AG04449 (cell line): Measurements from ENCODE around the gene LTA.

Experiments
- CTCF ChIA-PET: fragments of 350-600 bp; formaldehyde crosslinking; extraction: SDS; loops from one replicate; lab custom pipeline; 2021; ENCODE audit warnings: antibody characterized with exemption; lab: Yijun Ruan, JAX
- POLR2A ChIA-PET: fragments of 400-600, 350-600 bp; formaldehyde crosslinking; extraction: SDS; loops from one replicate; lab custom pipeline; 2020; ENCODE audit warnings: antibody characterized with exemption, inconsistent platforms; lab: Yijun Ruan, JAX
- DNase-seq: peaks from one replicate; pipeline ENCODE4 v3.0.0-alpha.2; 2010; ENCODE audit warnings: low read depth, low spot score
- H3K4me3 ChIP-seq: 2 replicates; pipeline ENCODE4 v1.5.1; 2011; ENCODE audit warnings: low read depth, mild to moderate bottlenecking, control low read depth, low read length
- CTCF ChIP-seq: IDR thresholded peaks from one replicate; pipeline ENCODE4 v1.5.1; 2011; ENCODE audit warnings: mild to moderate bottlenecking, moderate library complexity, low read length, control low read depth, inconsistent platforms; ENCODE audit not compliant: insufficient read depth; ENCODE audit errors: missing control alignments

Gene LTA

DNA sequence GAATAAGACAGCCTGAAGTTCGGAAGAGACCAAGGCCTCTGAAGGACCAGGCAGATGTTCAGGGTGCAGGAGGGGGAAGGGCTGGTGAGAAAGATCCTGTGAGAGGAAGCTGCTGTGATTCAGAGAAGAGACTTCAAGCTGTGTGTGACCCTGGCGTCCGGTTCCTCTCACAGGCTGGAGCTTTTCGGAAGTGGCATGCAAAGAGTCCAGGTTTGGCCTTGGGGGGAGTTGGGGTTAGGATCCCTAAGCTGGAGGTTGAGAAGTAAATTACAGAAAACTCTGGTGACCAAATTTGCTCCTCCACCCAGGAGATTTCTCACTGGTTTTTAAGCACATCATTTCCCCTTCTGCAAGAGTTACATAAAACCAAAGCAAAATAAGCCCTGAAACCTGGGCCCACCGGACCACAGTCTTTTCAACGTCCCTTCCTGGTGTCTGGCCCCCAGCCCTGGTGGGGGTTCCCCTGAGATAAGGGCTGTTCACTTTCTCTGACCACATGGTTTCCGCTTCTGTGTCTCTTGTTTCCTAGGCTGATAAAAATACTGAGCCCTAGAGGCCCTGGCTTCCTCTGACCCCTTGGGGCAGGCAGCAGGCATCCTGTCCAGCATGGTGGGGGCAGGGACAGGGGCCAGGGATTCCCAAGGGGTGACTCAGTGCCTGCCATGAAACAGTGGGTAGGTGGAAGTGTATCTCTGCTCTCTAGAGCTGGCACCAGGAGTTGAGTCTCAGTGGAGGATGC lies 12.0 kb upstream of the LTA start:
- no peak for DNase-seq
- H3K4me3 ChIP-seq = no peak overlapping the region
- ChIA-PET CTCF (interaction anchor here (0.6 to 38.4 kb wide), 5 partner anchors 8 to 65 kb away, joined by 3 to 1569 read pairs (median 3); partner anchors contain the start of genes ATP6V1G2, LST1, LTB and NCR3), POLR2A (interaction anchor here (0.6 kb wide), 1 partner anchor 135 kb away, joined by 3 read pairs; no protein-coding TSS in a partner anchor)
- TF ChIP-seq CTCF = no peak

DNA sequence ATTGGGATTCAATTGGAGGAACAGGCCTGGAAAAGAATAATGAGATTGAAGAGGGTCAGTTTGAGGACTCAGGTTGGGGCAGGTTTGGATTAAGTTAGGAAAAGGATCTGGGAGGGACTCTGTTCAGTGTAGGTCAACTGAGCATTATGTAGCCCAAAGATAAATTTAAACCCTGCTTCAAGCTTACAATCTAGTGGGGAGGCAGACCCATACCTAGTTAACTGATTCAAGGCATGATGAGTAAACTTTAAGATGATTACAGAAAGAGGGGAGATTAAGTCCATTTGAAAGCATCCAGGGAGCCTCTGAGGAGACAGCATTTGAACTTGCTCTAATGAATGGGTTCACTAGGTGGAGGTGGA lies 11.4 kb upstream of the LTA start:
- TF ChIP-seq CTCF = no peak
- POLR2A ChIA-PET = no interaction called here
- CTCF ChIA-PET = interaction anchor here (0.6 to 38.4 kb wide), 4 partner anchors 9 to 46 kb away, joined by 3 to 1569 read pairs (median 3); partner anchors contain the start of genes ATP6V1G2, LST1, LTB and NCR3
- DNase-seq = no peak
- H3K4me3 ChIP-seq = no peak overlapping the region

DNA sequence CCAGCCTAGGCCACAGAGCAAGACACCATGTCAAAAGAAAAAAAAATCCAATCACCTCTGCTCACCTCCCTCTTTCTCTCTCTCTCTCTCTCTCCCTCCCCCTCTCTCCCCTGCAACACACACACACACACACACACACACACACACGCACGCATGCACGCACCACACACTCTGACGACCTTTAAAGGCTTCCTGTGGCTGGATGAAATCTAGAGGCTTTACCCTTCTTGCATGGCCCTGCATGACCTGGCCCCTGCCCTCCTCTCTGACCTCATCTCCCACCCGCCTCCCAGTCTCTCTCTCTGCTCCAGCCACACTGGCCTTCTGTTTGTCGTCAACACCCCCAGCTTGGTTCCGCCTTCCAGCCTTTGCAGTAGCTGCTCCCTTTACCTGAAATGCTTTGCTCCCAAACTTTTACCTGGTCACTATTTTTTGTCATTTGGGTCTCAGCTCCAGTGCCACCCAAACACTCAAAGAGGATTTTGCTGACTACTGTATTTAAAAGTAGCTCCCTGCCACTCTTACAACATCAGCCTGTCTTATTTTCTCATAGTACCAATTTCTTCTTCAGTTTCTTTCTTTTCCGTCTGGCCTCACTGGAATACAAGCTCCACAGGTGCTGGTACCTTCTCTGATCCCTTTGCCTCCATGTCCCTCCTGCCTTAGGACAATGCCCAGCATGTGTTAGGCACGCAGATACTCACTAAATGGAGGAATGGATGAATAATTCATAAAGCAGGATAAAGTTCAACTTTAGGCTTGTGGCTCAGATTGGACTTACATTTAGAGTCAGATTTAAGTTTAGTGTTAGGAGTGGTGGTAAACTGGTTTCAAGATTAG lies 4.3 kb upstream of the LTA start:
- ChIA-PET POLR2A (interaction anchor here (1.6 kb wide), 1 partner anchor 13 kb away, joined by 4 read pairs; no protein-coding TSS in a partner anchor), CTCF (interaction anchor here (38.4 kb wide), 1 partner anchor 20 kb away, joined by 1569 read pairs; the partner anchor contains the start of genes LST1, LTB, NCR3 and TNF)
- no peak overlapping the region for H3K4me3 ChIP-seq
- TF ChIP-seq CTCF = no peak
- no peak for DNase-seq

DNA sequence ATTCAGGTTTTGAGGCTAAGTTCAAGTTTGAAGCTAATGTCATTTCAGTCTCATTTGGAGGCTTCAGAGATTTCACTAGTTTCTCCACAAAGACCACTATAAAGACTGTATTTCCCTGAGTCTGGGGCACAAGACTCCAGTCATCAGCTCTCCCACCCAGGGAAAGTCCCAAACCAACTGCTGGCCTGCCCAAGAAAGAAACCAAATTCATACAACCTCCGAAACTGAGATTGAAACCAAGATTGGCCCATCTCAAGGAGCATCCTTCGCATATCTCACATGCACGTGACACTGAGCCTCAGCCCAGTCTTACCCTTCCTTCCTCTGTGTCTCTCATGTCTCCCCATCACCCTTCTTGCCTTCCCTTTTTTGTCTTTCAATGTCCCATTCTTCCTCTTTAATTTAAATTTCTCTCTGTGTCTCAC lies 3.5 kb upstream of the LTA start:
- TF ChIP-seq CTCF = no peak
- no peak for DNase-seq
- ChIA-PET CTCF (interaction anchor here (38.4 kb wide), 1 partner anchor 20 kb away, joined by 1569 read pairs; the partner anchor contains the start of genes LST1, LTB, NCR3 and TNF), POLR2A (interaction anchor here (1.6 kb wide), 1 partner anchor 12 kb away, joined by 4 read pairs; no protein-coding TSS in a partner anchor)
- H3K4me3 ChIP-seq = no peak overlapping the region

- no peak overlapping the region for H3K4me3 ChIP-seq
- CTCF ChIA-PET = interaction anchor here (1.5 to 38.4 kb wide), 2 partner anchors 18 to 24 kb away, joined by 3 to 1569 read pairs; partner anchors contain the start of genes ATP6V1G2, LST1, LTB and NCR3
- DNase-seq = no peak
- POLR2A ChIA-PET = no interaction called here
- no peak for TF ChIP-seq CTCF
These were observed 2.1 kb upstream of the LTA start for GRCh38 chr6:31569861-31570536.
